ENCODE data around the gene ZNF763. TPM values are rescaled to one million over a fixed set of nuclear protein-coding genes. Genes with fewer than 3 reads are reported as not detected.
"Not testable (repeated sequence)": the region's sequence is repeated elsewhere in the genome, so short reads cannot be mapped to it uniquely, and the experiment has no call there.

Gene ZNF763
- polyA plus RNA-seq, 1 experiment = 3.0 TPM

DNA sequence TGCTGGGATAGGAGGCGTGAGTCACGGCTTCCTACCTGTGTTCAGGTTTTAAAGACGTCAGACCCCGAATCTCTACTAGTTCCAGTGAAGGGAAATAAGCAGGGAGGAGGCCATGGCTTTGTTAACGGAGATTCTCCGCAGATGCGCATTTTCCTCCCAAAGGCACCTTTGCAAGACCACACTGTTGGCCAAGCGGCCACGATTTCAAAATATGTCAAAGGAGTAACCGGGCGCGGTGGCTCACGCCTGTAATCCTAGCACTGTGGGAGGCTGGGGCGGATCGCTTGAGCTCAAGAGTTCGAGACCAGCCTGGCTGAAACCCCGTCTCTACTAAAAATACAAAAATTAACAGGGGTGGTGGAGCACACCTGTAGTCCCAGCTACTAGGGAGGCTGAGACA is 21.9 kb downstream of the ZNF763 start:
- POLR2A ChIA-PET = interaction anchor here (0.5 to 0.7 kb wide), 2 partner anchors 48 to 62 kb away, joined by 3 to 7 read pairs; partner anchors contain the start of genes ZNF433 and ZNF700
- Histone ChIP-seq H3K4me3 (ENCODE audit: low read depth, low read length) (no peak overlapping the region), H3K27ac (ENCODE audit: low read depth, low read length) (no peak overlapping the region), H3K9me3 (ENCODE audit: control insufficient read depth, insufficient read depth, low read length) (peaks cover 27% of the 10 kb centered on the region), H3K27me3 (ENCODE audit: control insufficient read depth, insufficient read depth, low read length) (no peaks in the 10 kb centered on the region)
- TF ChIP-seq, protein P1, sequence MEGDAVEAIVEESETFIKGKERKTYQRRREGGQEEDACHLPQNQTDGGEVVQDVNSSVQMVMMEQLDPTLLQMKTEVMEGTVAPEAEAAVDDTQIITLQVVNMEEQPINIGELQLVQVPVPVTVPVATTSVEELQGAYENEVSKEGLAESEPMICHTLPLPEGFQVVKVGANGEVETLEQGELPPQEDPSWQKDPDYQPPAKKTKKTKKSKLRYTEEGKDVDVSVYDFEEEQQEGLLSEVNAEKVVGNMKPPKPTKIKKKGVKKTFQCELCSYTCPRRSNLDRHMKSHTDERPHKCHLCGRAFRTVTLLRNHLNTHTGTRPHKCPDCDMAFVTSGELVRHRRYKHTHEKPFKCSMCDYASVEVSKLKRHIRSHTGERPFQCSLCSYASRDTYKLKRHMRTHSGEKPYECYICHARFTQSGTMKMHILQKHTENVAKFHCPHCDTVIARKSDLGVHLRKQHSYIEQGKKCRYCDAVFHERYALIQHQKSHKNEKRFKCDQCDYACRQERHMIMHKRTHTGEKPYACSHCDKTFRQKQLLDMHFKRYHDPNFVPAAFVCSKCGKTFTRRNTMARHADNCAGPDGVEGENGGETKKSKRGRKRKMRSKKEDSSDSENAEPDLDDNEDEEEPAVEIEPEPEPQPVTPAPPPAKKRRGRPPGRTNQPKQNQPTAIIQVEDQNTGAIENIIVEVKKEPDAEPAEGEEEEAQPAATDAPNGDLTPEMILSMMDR (IDR thresholded peaks at IDR 0.05; ENCODE audit: low read depth, low read length) = no peak
- no peak for DNase-seq (ENCODE audit: low read depth, low spot score)
- CTCF ChIA-PET = interaction anchor here (0.5 to 6.0 kb wide), 6 partner anchors 22 to 291 kb away, joined by 3 to 68 read pairs (median 5); partner anchors contain the start of genes ZNF20, ZNF491, ZNF700 and ZNF763

DNA sequence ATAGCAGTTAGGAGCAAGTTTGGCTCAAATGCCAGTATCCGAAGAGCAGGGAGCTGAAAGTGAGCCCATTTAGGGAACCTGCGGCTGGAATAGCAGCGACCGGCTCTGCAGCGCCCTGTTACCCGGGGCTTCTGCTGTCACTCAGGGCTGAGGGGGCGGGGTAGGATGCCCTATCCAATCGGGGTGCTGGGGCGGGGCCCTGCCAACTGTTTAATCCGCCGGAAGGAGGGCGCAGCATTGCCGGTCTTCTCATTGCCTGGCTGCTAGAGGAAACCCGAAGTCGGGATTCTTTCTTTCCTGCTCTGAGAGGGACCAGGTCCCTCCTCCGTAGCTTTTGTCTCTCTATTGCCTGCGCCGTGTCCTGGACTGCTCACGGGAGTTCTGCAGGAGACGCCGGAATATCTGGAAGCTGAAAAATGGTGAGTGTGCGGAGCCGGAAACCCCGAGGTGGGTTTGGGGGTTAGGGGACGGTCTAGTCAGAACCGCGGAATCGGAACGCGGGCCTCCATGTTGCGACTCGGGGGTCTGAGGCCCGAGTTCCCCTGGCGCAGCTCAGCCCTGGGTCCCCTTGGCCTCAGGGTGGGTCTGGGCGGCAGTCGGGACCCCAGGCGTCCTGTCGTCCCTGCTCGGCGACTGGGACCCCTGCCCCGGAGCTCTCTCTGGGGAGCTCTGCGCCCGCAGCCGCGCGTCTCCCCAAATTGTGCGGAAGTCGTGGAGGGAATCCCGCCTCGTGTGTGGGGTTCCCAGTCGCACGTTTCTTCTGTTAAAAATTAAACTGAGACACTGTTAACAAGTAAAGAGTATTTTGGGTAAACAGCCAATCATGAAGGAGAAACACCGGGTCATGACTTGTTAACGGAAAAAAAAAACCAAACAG is 22.8 kb downstream of the ZNF763 start:
- Histone ChIP-seq H3K27ac (ENCODE audit: low read depth, low read length) (peak overlapping the region; percentile 73), H3K9me3 (ENCODE audit: control insufficient read depth, insufficient read depth, low read length) (peaks cover 26% of the 10 kb centered on the region), H3K4me3 (ENCODE audit: low read depth, low read length) (peak overlapping the region; percentile 85), H3K27me3 (ENCODE audit: control insufficient read depth, insufficient read depth, low read length) (no peaks in the 10 kb centered on the region)
- DNase-seq (ENCODE audit: low read depth, low spot score) = peak; percentile 78
- ChIA-PET CTCF (interaction anchor here (0.5 to 6.0 kb wide), 16 partner anchors 10 to 292 kb away, joined by 3 to 68 read pairs (median 4); partner anchors contain the start of genes ZNF20, ZNF491, ZNF700 and ZNF763), POLR2A (interaction anchor here (0.5 to 1.9 kb wide), 7 partner anchors 23 to 514 kb away, joined by 3 to 11 read pairs (median 4); partner anchors contain the start of genes ZNF433, ZNF700 and ZNF763)
- TF ChIP-seq, protein P1 (IDR thresholded peaks at IDR 0.05; ENCODE audit: low read depth, low read length) = no peak

DNA sequence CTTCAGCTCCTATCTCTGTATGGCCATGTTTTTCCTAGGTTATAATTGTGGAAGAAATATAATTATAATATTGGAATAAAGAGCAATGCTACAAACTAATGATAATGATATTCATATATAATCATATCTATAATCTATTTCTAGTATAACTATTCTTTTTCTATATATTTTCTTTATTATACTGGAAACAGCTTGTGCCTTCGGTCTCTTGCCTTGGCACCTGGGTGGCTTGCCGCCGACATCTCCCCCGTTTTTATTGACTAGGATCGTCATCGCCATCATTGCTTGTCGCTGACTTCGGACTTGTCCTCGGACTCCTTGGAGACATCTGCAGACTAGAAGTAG is 24.2 kb downstream of the ZNF763 start:
- no peak for DNase-seq (ENCODE audit: low read depth, low spot score)
- H3K4me3 ChIP-seq (ENCODE audit: low read depth, low read length) = no peak overlapping the region
- TF ChIP-seq, protein P1 (IDR thresholded peaks at IDR 0.05; ENCODE audit: low read depth, low read length) = no peak

DNA sequence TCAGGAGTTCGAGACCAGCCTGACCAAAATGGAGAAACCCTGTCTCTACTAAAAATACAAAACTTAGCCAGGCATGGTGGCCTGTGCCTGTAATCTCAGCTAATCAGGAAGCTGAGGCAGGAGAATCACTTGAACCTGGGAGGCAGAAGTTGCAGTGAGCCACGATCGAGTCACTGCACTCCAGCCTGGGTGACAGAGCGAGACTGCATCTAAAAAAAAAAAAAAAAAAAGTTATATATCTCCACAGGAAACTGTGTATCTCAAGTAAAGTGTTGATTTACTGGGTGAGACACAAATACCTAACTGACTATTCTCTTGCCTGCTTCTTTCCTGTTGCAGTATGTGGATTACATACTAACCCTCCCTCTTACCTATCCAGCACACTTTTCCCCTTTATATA is 27.1 kb downstream of the ZNF763 start:
- H3K27ac ChIP-seq (ENCODE audit: low read depth, low read length); DNase-seq (ENCODE audit: low read depth, low spot score); H3K27me3 ChIP-seq (ENCODE audit: control insufficient read depth, insufficient read depth, low read length); H3K4me3 ChIP-seq (ENCODE audit: low read depth, low read length); POLR2A ChIA-PET; H3K9me3 ChIP-seq (ENCODE audit: control insufficient read depth, insufficient read depth, low read length): not testable (repeated sequence)
- CTCF ChIA-PET = interaction anchor here (0.7 to 6.0 kb wide), 3 partner anchors 68 to 194 kb away, joined by 3 to 59 read pairs (median 7); partner anchors contain the start of gene ZNF491

More for the DNA sequence above, 24.2 kb downstream of the ZNF763 start:
- POLR2A ChIA-PET = interaction anchor here (0.7 to 1.9 kb wide), 4 partner anchors 25 to 192 kb away, joined by 3 to 11 read pairs (median 5); partner anchors contain the start of genes ZNF433 and ZNF700
- Histone ChIP-seq H3K27me3 (ENCODE audit: control insufficient read depth, insufficient read depth, low read length) (no peaks in the 10 kb centered on the region), H3K9me3 (ENCODE audit: control insufficient read depth, insufficient read depth, low read length) (peaks cover 15% of the 10 kb centered on the region; the same call in 1 of the 2 replicates), H3K27ac (ENCODE audit: low read depth, low read length) (no peak overlapping the region)
- CTCF ChIA-PET = interaction anchor here (0.6 to 6.0 kb wide), 15 partner anchors 8 to 805 kb away, joined by 3 to 68 read pairs (median 4); partner anchors contain the start of genes ZNF491, ZNF700 and ZNF763

DNA sequence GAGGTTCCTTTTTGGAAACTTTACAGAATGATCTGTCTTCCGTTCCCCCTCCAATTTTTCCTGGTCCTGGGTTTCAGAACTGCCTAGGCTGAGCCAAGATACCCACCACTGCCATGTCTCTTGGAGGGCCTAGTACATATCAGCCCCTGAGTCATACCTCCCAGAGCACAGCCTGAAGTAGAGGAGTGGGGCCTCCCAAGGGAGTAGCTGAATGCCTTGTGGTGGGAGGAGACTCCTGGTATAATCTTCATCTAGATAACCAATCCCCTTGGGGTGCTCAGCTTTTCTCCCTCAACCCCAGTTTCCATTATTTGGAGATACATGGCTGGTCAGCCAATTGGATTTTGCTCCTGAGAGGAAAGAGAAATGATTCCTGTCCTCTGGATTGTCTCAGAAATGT is 30.3 kb downstream of the ZNF763 start:
- ChIA-PET CTCF (no interaction called here), POLR2A (interaction anchor here (0.7 kb wide), 1 partner anchor 167 kb away, joined by 3 read pairs; no protein-coding TSS in a partner anchor)
- Histone ChIP-seq H3K9me3 (ENCODE audit: control insufficient read depth, insufficient read depth, low read length) (peaks cover 7% of the 10 kb centered on the region), H3K4me3 (ENCODE audit: low read depth, low read length) (no peak overlapping the region), H3K27ac (ENCODE audit: low read depth, low read length) (no peak overlapping the region), H3K27me3 (ENCODE audit: control insufficient read depth, insufficient read depth, low read length) (no peaks in the 10 kb centered on the region)
- TF ChIP-seq, protein P1 (IDR thresholded peaks at IDR 0.05; ENCODE audit: low read depth, low read length) = no peak
- no peak for DNase-seq (ENCODE audit: low read depth, low spot score)
